Cardiac fibroblast (primary cell): ENCODE data around the gene PUM2.

Experiments used
- DNase-seq, 2 donors: peaks; one replicate each; pipeline versions ENCODE4 v3.0.0 to v3.0.0-alpha.2; 2010; ENCODE audit warnings: low read depth in 2 of 2
- H3K4me3 ChIP-seq, 2 donors: replicated peaks in 1 of 2; 1 replicate in 1 of 2; 2 replicates in 1 of 2; pipeline ENCODE4 v1.5.1; 2011; ENCODE audit warnings: low read depth in 2 of 2, low read length in 2 of 2, mild to moderate bottlenecking in 2 of 2, moderate library complexity in 1 of 2
- TF ChIP-seq, protein P1 (sequence below): IDR thresholded peaks from one replicate; pipeline ENCODE4 v1.5.1; 2011; ENCODE audit warnings: low read depth, mild to moderate bottlenecking, low read length, inconsistent platforms

PUM2 gene

DNA sequence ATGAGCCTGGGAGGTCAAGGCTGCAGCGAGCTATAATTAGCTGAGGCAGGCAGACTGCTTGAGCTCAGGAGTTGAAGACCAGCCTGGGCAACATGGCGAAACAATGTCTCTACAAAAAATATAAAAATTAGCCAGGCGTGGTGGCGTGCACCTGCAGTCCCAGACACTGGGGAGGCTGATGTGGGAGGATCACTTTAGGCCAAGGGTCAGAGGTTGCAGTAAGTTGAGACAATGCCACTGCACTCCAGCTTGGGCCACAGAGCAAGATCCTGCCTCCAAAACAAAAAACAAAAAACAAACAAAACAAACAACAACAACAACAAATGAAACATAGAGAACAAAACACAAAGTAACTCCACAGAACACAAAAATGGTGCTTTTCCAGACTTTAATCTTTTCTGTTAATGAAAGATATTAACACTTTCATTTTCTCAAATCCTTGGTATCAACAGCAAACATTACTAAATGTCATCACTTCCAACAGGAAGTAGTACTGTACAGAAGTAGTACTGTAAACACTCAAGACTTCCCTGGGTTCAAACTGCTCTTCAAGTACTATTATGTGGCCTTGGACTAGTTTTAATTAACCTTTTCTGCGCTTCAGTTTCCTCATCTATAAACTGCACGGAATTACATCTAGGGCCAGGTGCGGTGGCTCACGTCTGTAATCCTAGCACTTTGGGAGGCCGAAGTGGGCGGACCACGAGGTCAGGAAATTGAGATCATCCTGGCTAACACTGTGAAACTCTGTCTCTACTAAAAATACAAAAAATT lies 27.9 kb downstream of the PUM2 start:
- no peak overlapping the region for H3K4me3 ChIP-seq
- DNase-seq = no peak
- TF ChIP-seq, protein P1, sequence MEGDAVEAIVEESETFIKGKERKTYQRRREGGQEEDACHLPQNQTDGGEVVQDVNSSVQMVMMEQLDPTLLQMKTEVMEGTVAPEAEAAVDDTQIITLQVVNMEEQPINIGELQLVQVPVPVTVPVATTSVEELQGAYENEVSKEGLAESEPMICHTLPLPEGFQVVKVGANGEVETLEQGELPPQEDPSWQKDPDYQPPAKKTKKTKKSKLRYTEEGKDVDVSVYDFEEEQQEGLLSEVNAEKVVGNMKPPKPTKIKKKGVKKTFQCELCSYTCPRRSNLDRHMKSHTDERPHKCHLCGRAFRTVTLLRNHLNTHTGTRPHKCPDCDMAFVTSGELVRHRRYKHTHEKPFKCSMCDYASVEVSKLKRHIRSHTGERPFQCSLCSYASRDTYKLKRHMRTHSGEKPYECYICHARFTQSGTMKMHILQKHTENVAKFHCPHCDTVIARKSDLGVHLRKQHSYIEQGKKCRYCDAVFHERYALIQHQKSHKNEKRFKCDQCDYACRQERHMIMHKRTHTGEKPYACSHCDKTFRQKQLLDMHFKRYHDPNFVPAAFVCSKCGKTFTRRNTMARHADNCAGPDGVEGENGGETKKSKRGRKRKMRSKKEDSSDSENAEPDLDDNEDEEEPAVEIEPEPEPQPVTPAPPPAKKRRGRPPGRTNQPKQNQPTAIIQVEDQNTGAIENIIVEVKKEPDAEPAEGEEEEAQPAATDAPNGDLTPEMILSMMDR = no peak

DNA sequence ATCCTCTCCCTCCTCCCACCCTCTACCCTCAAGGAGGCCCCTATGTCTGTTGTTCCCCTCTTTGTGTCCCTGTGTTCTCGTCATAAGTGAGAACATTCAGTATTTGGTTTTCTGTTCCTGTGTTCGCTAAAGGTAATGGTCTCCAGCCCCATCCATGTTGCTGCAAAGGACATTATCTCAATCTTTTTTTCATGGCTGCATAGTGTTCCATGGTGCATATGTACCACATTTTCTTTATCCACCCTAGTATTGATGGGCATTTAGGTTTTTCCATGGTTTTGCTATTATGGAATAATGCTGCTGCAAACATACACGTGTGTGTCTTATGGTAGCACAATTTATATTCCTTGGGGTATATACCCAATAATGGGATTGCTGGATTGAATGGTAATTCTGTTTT lies 33.0 kb downstream of the PUM2 start:
- H3K4me3 ChIP-seq = no peak overlapping the region
- TF ChIP-seq, protein P1 = no peak
- DNase-seq = no peak

DNA sequence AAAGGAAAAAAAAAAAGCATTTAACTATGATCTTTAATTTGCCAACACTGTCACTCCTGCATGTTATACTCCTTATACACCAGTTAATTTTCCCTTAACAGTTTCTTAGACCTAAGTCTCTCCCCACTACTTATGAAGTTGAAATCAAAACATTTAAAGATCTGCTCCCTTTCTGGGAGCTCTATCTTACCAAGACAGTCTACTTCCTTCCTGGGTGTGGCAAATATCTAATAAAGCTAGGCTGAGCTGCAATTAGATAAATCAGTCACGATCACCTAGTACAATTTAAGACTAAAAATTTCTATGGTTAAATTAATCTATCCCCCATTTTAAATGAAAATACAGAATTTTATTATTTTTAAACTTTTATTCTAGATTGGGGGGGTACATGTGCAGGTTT lies 33.4 kb downstream of the PUM2 start:
- TF ChIP-seq, protein P1 = no peak
- H3K4me3 ChIP-seq = no peak overlapping the region
- DNase-seq = no peak

DNA sequence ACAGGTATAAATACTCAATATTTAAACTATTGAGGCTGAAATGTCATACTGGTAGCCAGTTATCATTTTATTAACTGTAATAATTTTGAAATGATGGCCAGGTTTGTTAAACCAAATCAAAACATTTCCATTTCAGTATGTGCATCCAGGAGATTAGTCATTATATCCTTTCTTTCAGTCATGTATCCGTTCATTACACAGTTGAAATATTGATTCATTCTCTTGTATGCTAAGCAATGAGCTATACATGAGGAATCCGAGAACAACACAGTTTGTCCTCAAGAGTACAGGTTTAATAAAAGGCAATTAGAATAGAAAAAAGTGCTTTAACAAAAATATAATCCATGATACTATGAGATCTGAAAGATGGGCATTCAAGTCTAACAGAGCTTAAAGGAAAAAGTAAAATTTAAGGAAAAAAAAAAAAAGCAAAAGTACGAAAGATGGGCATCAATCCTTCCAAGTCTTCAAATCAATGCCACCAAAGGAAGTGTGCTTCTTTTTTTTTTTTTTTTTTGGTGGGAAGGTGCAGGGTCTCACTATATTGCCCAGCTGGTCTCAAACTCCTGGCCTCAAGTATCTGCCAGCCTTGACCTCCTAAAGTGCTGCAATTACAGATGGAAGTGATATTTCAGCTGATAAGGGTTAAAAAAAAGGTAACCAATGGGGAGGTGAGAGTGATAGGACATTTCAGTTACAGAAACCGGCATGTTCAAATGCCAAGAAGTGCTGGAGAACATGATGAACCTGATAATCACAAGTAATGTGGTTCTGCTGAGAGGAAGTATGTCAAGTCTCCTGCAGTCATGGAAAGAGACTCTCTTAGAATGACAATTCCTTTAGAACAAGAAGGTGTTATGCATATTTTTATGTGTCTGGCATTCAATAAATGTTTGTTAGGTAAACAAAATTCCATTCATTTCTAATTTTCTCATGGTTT lies 35.8 kb downstream of the PUM2 start:
- DNase-seq = peak in 1 of 2 donors; percentile 75
- no peak overlapping the region for H3K4me3 ChIP-seq
- TF ChIP-seq, protein P1 = no peak

DNA sequence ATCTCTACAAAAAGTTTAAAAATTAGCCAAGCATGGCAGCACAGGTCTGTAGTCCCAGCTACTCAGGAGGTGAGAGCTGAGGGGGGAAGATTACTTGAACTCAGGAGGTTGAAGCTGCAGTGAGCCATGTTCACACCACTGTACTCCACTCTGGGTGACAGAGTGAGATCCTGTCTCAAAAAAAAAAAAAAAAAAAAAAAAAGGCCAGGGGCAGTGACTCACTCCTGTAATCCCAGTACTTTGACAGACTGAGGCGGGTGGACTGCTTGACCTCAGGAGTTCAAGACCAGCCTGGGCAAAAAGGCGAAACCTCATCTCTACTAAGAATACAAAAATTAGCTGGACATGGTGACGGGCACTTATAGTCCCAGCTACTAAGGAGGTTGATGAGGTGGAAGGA lies 37.0 kb downstream of the PUM2 start:
- TF ChIP-seq, protein P1 = no peak
- H3K4me3 ChIP-seq = no peak overlapping the region
- DNase-seq = peak in 1 of 2 donors; percentile 64

DNA sequence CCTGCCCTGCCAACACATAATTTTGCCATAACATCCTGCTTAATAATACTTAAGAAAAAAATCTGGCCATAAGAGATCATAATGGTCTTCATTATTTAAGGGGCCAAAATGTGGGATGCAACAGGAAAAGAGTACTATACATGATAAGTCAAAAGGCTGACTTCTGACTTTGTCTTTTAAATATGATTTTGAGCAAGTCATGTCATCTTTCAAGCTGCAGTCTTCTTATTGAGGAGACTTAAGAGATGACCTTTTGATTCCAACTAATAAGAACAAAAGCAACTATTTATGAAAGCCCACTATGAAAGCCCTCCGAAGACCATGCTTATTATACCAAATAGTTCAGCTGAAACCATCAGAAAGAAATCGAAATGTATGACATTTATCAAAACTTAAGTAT lies 41.6 kb downstream of the PUM2 start:
- DNase-seq = no peak
- TF ChIP-seq, protein P1 = no peak

More for the DNA sequence above, 41.6 kb downstream of the PUM2 start:
- H3K4me3 ChIP-seq = no peak overlapping the region
